Mammary epithelial cell (primary cell): Measurements from ENCODE around the gene PKD2L1.

Experiments used
- CTCF ChIP-seq, 2 donors: IDR thresholded peaks in 1 of 2; conservative IDR thresholded peaks in 1 of 2; 2 replicates each; pipeline ENCODE4 v1.5.1; 2011 to 2012; ENCODE audit warnings: inconsistent platforms in 2 of 2, low read length in 2 of 2, mild to moderate bottlenecking in 2 of 2, control low read depth in 1 of 2, low read depth in 1 of 2; ENCODE audit not compliant: insufficient read depth in 1 of 2; ENCODE audit errors: extremely low read depth in 1 of 2
- EZH2 ChIP-seq: IDR thresholded peaks from 2 replicates; pipeline ENCODE4 v1.6.1; 2012; ENCODE audit warnings: low read length, inconsistent platforms, borderline replicate concordance

- TF ChIP-seq CTCF (conservative IDR thresholded peaks at IDR 0.05 in 1 of 2, IDR thresholded peaks at IDR 0.05 in 1 of 2; ENCODE audit: extremely low read depth in 1 of 2, insufficient read depth in 1 of 2, low read depth in 1 of 2, low read length in 2 of 2) (no peak), EZH2 (no peak)
Observed at GRCh38 chr10:100327718-100328009, 2.4 kb downstream of the PKD2L1 start.
